HG03196 (cell line): Measurements from ENCODE around the gene CDC42BPA.
"Not testable (repeated sequence)": the region's sequence is repeated elsewhere in the genome, so short reads cannot be mapped to it uniquely, and the experiment has no call there.

Experiments
- ATAC-seq: cut with Tn5 transposase; IDR thresholded peaks from one replicate; pipeline ENCODE4 v1.9.1; 2021; ENCODE audit not compliant: unreplicated experiment

The CDC42BPA gene

DNA sequence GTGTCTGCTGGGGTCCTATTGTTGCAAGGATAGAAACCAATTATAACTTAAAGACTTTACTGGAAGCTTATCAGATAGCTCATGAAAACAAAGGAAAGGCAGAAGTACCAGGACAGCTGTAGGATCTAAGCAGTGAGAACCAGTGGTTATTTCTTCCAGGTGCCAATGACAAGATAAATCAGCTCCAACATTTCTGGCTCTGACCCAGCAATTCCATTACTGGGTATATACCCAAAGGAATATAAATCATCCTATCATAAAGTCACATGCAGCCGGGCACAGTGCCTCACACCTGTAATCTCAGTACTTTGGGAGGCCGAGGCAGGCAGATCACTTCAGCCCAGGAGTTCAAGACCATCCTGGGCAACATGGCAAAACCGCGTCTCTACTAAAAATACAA, 17.8 kb upstream of the CDC42BPA start:
- ATAC-seq: not testable (repeated sequence)

DNA sequence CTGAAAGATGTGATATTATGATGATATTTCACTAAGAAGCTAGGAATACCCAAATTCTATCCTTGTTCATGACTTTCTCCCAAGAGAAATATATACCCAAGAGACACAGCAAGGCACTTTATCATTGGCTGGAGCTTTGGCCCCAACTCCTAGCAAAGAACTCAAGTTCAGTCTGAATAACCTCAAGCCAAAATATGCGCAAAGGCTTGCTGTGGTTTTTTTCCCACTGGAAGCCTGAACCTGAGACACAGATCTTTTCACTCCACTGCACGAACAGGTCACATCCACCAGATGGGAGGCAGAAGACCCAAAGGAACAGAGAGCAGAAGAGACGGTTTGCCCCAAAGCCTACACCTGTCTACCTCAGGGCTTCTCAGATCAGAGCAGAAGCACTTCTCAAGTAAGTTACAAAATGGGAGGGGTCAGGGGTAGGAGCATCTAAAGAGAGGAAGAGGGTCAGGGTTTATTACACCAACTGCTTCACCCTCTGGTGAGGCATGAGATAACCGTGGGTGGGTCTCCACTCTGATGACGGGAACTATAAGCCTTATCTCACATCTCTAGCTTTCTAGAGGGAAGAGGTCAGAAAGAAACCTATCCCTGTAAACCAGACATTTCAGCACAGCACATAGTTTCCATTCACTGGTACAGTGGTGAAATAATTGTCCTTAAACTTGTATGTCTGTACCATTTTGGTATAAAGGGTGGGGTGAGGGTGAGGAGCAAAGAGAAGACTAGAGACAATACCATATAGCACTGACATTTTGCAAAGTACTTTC, 17.1 kb upstream of the CDC42BPA start:
- no peak for ATAC-seq

DNA sequence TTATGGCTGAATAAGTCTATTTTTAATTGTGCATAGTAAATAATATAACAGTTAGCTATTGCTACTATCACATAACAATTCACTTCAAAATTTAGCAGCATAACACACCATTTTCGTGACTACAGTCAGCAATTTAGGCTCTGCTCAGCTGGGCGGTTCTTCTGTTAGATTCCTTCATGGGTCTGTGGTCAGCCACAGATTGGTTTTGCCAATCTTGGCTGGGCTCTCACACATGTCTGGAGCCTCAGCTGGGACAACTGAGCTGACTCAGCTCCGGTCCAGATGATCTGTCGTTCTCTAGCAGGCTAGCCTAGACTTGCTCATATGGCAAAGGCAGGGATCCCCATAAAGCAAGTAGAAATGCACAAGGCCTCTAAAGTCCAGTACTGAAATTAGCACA, 15.1 kb upstream of the CDC42BPA start:
- no peak for ATAC-seq

DNA sequence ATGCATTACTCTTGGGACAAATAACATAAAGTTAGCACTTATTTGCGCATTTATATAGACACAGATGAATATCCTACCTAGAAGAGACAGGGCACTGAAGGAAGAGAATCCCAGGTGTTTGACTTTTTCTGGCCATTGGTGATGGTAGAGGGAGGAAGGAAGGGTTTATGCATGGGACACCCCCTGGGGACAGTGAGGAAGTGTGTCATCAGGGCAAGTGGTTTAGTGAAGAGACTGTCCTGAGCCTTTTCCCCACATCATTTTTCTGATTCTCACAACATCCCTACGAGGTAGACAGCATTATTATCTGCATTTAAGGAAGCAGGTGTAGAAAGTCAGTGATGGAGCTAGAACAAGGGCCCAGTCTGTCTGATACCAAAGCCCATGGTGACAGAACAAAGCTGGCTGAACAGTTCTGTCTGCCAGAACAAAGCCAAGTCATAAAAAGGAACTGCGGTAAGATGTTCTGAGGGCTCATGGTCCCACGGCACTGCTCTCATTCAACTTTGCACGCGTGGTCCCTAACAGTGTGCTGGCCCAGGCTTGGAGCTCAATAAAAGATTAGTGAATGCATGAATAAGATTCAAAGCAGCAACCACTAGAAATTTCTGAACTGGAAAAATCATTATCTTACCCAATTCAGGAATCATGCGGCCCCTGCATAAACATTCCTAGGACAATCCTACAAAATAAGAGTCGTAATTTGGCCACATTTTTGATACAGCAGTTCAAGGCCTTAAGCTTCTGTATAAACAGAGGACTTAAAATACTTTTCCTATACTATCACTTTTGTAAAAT, 12.2 kb upstream of the CDC42BPA start:
- no peak for ATAC-seq

DNA sequence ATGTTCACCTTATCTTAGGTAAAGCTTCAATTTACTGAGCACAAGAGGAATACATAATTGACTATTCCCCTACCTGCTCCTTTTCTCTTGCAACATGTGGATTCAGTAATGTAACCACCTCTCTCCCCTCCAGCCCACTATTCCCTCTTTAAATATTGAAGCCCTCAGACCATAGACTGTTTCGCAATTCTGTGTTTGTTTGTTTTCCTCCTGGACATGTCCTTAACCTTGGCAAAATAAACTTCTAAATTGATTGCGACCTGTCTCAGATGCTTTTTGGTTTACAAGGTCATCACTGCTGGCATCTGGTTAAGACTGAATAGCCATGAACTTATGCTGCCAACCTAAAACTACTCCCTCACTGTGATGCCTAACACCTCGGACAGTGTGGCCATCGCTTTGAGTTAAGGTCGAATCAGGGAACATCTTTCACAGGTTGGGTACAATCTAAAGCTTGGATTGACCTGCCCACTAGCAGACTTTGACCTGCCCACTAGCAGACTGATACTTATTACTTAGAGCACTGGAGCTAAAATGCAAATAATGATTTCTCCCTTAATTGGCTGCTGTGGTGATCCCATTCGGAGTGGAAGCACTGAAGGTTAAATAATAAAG, 10.2 kb upstream of the CDC42BPA start:
- ATAC-seq: no peak

DNA sequence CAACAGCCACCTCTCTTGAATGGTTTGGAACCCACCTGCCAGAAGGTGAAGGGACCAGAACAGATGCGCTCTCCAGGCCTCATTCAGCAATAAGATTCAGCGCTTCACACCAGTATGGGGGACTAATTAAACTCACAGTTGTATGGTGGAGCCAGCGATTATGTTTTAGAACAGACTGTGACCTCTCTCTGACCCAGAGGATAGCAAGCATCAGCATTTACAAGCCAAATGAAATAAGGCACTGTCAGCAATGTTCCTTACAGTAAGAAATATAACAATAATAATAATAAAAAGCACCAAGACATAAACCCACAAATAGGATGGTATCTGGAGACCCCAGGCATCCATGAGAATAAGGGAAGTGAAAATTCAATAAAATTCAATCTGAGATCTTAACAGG, 6.9 kb upstream of the CDC42BPA start:
- ATAC-seq: no peak

DNA sequence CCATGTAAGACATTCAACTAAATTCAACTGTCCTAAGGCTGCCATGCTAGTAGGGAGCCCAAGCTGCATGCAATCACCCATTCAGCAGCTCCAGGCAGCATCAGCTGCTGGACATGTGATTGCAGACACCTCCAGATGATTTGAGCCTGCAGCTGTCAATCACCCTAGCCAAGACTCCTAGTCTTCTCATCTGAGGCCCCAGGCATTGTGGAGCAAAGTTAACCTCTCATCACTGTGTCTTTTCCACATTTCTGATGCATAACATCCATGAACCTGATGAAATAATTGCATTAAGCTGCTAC, 5.6 kb upstream of the CDC42BPA start:
- ATAC-seq: no peak

DNA sequence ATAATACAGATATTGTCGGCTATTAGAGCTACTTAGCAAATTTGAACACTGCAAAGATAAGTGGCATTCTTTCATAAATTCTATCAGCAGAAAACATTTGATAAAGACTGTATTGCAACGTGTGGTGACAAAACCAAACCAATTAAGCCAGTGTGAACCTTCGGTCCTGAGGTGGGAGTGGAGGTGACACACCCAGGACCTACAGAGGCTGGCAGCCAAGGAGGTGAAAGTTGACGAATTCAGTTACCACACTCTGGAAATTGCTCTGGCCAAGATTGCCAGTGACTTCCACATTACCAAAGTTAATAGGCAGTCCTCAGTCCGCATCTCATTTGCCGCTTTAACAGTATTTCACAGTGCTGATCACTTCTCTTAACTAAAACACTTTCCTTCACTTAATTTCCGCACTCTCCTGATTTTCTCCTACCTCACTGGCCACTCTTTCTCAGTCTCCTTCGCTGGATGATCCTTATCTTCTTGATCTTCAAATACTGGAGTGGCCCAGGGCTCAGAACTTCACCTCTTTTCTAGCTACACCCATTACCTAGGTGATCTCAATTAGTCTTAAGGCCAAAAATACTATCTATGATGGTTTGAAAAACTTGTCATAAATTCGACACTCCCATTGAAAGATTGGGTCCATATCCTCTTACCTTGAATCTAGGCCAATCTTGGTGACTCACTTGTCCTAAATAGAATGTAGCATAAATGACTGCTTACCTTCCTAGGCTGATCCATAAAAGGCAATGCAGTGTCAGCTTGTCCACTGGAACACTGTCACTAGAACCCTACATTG, 5.1 kb upstream of the CDC42BPA start:
- no peak for ATAC-seq

DNA sequence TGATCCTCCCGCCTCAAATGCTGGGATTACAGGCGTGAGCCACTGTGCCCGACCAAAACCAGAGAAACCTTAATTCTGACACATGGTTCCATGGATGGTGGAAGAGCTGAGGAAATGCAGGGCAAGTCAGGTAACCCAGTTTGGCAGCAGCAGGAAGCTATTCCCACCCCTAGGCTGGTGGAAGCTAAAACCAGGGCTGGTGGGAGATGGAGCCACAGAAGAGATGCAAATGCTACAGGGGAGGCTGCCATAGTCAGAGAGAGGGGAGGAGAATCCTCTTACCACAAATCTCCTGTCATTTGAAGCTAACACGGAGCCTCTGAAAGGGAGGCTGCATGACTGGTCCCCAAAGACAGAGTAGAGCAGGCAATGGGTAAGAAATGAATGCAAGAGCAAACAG, 4.1 kb upstream of the CDC42BPA start:
- ATAC-seq: no peak

DNA sequence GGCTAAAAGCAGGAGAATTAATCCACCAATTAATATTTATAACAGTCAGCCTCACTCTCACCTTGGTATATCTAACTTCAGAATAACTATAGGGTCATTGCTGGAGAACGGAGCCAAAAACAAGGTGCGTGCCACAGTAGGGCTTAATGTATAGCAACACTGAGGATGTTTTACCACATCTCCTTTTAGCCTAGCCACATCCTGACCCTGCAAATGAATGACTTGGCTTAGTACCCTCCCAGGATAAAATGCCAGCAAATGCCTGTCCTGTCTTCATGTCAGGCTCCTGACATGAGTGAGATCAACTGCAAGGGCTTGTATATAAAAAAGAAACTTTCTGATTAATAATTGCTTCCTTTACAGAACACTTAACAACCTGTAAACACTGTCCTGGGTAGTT, 2.7 kb upstream of the CDC42BPA start:
- peak; percentile 49 for ATAC-seq

DNA sequence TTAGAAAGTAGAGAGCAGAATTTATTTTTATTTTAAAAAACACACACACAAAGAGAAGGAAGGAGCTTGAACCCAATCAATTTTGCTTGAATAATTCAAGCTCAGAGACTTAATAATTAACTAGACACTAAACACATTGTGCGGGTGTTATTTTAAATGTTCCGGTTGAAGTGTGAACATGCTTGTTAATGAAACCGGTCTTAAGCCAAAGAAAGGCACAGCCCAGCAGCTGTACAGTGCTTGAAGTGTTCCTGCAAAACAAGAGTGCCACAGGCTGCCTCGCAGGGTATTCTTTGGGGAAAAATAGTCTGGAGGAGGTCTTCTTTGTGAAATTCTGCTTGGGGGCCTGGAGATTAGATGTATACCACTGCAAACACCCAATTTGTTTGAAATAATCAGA, 2.2 kb upstream of the CDC42BPA start:
- ATAC-seq: no peak

DNA sequence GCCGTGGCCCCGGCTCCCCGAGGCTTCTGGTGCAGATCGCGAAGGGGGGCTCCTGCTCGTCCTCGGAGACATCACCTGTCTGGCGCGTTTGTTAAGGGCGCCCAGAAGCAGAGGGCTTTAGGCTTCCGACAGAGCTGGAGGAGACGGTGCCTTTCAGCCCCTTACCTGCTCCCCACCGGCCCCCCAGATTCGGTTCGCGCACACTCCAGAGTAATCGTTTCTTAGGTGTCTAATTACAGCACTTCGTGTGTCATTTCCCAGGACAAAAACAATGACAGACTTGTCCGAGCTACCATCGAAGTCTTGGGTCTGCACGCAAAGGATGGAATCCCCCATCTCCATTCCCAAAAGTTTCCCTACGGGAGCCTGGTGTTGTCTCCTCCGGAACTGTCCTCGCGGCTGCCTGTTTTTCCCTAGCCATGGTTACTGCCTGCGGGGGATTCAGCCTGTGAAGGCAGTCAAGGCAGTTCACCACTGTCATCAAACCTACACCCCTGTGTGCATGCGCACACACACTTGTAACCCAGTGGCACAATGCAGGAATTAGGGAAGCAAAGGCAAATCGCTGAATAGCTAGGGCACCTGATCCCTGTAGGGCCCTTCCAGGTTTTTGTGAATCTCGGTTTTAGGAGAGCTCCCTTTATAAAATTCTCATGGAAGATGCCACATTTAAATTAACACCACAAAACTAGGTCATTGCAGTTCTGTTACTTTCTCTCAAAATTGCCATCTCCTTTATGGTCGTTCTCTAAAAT, 738 bp upstream of the CDC42BPA start:
- no peak for ATAC-seq

DNA sequence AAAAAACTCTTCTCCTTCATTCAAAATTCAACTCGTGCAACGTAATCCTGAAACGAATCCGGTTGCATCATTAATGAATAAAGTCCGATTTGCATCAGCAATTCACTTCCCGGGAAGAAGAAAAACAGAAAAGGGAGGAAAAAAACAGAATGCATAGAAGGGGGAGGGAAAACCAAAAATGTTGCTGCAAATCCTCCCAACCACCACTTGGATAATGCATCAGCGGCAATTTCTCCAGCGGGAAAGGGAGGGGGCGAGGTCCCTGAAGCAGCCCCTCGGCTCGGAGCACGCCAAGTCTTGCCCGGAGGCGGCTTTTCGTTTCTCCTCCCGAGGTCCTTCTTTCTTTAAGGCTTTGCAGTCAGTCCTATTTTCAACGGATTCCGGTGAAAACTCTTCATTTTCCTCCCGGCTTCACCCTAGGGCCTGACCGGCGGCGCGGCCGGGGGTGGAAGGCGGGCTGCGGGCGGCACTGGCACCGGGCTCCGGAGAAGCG, 723 bp downstream of the CDC42BPA start:
- no peak for ATAC-seq

DNA sequence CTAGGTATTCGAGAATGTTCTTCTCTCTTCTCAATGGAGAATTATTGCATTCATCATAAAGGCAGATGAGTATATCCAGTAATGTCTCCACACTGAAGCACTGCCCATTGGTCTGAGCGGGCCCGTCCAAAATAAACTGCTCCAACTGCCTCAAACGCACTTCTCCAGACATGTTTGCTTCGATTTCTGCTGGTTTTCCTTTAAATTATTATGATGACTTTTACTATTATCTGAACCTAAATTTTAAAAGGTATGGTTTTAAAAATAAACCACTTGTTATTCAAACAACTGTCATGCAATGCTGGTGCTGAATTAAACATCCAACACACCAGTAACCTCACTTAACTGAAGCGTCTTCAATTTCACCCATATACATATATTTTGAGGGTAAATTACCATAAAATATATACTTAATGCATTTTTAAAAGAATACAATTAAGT, 1.3 kb downstream of the CDC42BPA start:
- ATAC-seq: no peak

DNA sequence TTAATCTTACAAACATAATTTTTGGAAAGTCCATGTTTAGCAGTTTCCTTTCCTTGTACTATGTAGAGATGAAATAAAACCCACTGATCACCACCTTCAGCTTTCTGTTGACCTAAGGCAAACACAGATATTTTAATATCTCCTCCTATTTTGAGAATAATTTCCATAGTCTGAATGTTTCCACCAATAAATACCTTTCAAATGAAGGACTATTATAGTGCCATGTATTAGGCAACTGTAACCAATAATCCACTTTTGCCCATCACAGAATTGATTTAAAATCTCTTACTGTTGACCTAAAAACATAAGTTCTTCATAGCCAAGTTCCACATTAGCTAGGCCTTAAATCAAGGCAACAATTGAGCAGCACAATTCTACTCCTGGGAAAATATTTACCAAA, 1.8 kb downstream of the CDC42BPA start:
- no peak for ATAC-seq

DNA sequence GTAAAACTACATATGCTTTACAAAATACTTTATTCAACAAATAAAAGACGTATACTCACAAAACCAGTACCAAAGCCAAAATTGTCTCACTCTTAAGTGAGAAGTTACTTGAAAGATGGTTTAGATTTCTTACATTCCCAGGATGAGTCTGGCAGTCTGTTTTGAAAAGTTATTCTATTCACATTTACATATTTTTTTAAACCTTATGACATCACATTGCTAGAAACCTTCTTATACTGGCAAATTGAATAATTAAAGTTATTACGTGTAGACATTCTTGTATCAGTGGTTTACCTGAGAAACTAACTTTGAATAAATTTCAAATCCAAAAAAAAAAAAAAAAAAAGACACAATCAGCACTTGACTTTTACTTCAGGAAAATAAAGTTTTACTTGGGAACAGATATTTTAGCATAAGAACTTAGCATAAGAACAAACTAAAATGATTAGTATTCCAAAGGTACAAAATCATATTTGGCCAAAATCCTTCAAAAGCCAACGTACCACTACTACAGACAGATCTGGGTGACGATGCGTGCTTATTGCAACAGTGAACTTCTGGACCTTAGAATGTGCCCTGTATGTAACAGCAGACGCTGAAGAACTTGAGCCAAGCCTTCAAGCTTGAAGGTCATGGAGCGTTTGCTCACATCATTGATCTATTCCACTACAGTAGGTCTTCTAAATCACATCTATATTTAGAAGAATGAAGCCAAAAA, 2.5 kb downstream of the CDC42BPA start:
- ATAC-seq: no peak

DNA sequence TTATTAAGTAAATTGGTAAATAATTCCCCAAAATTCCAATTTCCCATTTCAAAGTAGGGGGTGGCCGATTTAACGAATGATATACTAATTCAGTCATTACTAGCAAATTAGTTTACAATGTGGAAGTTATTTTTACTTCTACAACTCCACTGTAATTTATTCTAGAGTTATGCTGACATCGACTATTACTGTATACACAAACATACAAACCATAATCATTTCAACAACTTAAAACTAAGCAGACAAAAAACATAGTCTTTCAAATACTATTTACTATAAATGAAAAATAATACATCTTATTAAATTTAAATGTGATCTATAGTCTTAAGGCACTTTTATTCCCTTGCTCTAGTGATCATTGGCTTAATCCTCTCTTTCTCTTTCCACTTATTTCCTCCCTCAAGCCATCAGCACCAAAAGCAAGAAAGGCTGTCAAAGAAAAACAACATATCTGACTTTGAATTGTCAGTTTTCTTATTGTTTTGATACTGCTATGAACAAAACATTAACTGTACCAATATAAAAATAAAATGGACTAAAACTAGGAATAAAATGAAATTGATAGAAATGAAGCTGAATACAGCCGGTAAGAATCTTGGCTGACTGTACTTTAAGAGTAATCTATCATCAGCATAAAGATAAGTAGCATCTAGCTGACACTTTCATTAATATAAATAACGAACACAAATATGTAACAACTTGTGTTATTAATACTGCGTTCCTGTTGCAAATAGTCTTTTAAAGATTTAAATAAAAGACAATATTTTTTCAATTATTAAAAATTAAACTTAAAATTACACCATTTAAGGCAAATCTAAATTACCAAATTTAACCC, 4.1 kb downstream of the CDC42BPA start:
- no peak for ATAC-seq

DNA sequence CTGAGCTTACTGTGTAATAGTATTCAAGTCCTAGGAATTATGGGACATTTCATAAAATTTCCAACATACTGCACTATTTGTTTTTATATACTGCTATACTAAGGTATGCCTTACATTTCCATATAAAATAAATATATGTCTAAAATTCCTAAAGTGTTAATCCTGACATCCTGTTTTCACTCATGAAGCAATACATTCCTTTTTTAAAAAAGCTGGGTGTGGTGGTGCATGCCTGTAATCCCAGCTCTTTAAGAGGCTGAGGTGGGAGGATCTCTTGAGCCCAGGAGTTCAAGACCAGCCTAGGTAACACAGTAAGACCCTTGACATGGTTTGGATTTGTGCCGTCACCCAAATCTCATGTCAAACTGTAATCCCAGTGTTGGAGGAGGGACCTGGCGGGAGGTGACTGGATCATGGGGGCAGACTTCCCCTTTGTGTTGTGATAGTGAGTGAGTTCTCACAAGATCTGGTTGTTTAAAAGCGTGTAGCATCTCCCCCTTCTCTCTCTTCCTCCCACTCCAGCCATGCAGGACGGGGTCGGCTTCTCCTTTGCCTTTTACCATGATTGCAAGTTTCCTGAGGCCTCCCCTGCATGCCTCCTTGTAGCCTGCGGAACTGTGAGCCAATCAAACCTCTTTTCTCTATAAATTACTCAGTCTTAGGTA, 5.8 kb downstream of the CDC42BPA start:
- no peak for ATAC-seq
